Nucleus accumbens (tissue), 56 donors: ENCODE measurements around the gene ZNF385B.

Experiments used
- DNase-seq, 56 donors: peaks; one replicate each; lab custom pipeline; 2025; lab: John Stamatoyannopoulos, UW

Gene ZNF385B

DNA sequence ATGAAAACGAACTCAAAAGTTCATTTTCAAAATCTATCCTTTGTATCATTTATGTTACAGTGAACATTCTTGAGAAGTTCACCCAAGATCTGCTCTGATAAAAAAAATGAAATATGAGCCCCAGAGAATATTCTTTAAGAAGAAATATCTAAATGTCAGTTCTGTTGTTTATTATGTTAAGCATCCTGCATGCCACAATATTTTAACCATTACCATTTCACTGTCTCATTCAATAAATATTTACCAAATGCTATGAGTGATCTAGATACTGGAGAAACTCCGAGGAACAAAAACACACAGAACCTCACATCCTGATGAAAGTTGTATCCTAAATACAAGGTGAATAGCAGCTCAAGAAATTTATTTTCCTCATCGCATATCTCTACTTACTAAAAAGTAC, 170.2 kb downstream of the ZNF385B start:
- no peak for DNase-seq

DNA sequence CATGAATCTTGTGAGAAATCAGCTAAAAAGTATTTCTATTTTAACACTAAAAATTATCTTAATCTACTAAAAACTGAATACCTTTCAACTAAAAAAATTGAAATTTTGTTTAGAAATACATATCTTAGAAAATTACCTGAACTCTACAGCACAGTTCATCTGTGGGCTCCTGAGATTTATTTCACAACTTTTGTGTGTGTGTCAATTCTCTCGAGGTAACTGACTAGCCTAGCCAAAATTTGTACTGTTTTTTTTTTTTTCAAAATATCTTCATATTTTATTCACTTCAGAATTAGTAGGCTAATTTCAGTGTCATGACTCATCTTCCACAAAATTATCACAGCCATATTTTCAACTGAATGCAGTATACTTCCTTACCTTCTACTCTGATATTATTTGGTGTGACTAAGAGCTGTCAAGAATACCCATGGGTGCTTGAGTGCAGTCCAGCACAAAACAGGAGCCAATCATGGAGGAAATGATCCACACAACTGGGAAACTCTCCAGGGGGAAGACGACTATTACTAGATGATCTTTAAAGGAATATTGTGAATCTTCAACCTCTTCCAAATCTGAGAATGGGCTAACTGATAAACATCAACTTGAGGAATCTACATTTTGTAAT, 174.6 kb downstream of the ZNF385B start:
- DNase-seq: peak in 1 of 56 donors; percentile 10

DNA sequence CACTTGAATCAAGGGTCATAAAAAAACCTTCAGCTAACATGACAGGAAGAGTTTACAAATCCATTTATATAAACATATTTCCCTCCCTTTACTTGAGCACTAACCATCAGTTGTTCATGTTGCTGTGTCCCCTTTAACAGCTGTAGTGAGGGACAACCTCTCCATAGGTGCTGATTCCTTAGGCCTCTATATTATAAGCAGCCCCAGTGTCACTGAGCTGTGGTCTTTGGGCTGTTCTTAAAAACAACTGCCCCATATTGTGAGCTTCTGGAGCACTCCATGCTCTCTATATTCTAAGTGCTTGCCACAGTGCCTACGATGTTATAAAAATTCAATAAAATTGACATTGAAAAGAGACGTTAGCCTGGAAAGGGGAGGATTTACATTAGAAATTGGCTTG, 175.3 kb downstream of the ZNF385B start:
- no peak for DNase-seq

DNA sequence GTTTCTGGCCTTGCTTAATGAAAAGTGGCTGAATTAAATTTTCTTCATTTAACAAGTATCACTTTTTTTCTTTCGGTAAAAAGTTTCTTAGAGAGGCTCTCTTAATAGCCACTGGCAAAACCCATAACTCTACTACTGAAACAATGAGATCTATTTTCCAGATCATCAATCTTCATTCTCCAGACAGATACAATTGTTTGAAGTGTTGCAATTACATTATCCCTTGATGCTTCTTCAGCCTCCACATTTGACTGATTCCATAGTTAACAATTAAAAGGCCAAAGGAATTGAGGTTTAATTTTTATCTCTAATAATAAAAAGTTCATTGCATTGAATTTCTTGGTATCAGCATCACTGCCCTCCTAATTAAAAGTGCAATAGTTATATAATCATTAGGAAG, 176.3 kb downstream of the ZNF385B start:
- DNase-seq: no peak

GRCh38 chr2:179682756-179683155, 178.7 kb downstream of the ZNF385B start:
- DNase-seq: no peak

- no peak for DNase-seq
Observed at GRCh38 chr2:179677746-179678505, 183.5 kb downstream of the ZNF385B start.

DNA sequence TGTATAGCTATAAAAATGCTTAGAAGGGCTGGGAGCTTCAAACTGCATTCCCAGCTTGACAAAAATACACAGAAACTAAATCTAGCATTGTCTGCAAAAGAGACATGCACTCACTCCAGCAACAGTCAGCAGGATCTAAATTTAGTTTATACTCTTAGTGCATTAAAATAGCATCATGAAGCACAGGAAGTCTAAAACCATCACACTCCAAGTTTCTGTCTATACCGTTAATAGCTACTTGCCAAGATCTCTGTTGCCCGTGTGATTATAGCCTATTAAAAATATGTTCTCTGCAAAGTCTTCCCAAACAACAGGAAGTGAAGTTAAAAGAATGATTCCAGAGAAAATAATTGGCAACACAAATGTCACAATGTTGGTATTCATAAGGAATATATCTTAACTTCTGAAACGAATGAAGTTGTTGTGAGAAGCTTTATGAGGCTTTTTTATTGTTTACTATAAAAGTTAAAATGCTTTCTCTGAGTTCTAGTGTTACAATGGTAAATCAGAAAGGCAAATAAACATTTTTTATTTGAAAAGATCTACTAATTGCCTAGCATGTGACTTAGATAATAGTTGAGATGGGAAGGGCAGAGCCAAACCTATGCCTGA, 184.2 kb downstream of the ZNF385B start:
- peak in 1 of 56 donors; percentile 15 for DNase-seq

DNA sequence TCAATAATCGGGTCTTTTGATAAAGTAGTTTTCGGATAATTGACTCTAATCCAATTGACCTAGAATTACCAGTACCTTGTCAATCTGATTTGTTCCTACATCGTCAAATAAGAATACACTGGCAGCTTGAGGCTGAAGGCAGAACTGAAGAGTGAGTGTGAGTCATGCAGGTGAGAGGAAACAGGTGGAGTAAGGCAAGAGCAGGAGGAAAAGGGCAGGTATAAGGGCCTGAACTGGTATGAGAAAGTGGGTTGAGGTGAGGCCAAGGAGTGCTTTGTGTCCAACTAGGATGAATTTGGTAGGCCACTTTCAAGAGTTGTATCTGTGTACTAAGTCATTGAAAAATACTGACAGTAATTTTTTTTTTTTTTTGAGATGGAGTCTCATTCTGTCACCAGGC, 186.0 kb downstream of the ZNF385B start:
- no peak for DNase-seq

- DNase-seq: no peak
Observed at GRCh38 chr2:179671043-179671981, 190.1 kb downstream of the ZNF385B start.

DNA sequence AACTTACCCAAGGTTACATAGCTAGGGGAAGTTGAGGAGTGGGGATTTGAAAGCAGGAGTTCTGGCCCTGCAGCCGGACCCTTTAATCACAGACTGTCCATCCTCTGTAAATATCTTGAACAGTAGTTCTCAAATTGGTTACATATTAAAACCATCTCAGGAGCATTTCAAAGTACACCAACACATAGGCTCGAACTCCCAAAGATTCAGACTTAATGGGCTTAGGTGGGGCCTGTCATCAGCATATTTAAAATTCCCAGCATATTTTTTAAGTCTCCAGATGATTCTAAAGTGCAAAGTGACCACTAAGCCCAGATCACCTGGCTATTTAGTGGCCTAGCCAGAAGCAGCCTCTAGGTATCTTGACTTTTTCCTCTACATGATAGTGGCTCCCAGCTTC, 192.2 kb downstream of the ZNF385B start:
- no peak for DNase-seq

DNA sequence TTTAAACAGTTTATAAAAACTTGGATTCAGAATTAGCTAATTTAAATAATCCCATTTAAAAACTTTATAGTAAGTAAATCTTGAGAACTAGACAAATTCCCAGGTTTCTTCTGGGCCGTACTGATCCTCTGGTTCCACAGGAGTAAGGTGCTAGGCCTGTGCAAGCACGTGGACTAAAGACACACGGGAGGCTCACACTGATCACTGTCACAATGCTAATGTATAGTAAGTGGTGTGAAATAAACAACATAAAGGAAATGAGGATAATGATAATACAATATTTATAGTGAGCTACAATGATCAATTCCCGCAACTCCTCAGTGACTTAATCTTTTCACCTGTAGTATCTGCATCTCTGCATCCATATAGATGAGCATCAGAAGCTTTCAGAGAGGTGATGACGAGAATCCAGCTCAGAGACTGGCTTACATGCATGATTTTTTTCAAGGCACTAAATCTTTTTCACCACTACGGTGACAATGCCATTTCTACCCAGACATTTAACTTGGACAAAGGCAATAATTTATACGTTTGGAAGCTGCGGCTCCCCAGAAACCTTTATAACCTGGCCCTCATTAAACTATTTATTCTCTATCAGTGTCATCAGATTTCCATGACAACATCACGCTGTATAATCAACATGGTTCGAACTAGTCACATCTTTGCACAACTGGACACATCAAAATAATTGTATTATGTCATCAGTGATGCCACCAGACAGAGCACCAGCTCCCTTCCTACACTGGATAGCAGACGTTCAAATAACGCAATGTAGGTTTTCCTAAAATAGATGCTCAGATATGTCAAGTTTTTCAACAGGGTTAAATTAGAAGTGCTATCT, 196.2 kb downstream of the ZNF385B start:
- DNase-seq: no peak

GRCh38 chr2:179661986-179662385, 199.4 kb downstream of the ZNF385B start:
- no peak for DNase-seq

DNA sequence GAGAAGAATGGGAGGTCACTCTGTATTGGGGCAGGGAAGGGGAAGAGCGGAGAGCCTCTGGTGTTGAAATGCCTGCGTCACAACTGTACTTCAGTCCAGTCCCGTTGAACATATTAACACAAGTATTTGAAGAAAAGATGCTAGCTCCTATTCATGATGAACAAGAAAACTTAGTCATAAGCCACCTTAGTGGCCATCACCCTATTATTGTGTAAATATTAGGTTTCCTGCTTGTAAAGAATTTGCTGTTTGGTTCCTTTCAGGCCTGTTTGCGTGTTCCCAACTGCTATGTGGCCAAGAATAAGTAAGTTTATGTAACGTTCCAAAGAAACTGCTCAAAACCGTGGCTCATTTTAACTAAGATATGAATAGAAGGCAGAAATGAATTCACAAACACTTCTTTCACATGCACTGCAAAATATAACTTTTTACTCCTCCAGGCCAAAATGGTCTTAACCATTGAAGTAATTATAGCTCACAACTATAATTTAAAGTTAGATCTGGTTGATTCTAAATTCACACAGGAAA, 204.3 kb downstream of the ZNF385B start:
- no peak for DNase-seq

DNA sequence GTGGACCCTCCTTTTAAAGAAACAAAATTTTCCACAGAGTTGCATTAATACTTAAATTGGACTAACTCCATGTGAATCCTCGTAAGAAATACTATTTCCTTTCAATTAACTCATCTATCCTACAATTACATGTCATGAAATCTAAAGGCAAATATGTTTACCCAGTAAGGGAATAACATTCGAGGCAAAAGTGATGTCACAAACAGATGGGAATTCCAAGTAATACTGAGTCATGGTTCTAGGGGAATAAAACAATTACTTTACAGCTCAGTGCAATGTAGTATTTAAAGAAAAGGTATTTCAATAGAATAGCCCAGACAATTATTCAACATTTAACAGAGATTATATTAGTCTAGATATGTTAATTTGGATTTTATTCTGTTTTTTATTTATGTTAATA, 205.8 kb downstream of the ZNF385B start:
- no peak for DNase-seq

GRCh38 chr2:179654806-179655205, 206.6 kb downstream of the ZNF385B start:
- DNase-seq: no peak

DNA sequence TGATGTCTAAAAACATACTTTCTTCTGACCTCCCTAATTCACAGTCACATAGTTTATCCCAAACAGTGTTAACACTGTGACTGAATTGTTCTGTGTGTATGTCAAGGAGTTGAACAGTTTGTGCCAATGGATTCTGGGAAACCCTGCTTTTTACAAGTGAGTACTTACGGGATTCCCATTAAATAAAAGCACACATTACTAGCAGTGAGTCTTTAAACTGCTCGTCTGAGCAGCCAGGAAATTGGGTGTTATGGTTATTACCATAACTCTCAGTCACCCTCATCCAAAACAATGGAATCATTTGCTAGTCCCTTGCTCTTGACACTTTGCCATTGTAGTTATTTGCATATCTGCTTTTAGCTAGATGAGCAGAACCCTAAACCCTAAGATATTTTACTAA, 209.1 kb downstream of the ZNF385B start:
- no peak for DNase-seq

- DNase-seq: no peak
Observed at GRCh38 chr2:179650420-179650819, 211.0 kb downstream of the ZNF385B start.

DNA sequence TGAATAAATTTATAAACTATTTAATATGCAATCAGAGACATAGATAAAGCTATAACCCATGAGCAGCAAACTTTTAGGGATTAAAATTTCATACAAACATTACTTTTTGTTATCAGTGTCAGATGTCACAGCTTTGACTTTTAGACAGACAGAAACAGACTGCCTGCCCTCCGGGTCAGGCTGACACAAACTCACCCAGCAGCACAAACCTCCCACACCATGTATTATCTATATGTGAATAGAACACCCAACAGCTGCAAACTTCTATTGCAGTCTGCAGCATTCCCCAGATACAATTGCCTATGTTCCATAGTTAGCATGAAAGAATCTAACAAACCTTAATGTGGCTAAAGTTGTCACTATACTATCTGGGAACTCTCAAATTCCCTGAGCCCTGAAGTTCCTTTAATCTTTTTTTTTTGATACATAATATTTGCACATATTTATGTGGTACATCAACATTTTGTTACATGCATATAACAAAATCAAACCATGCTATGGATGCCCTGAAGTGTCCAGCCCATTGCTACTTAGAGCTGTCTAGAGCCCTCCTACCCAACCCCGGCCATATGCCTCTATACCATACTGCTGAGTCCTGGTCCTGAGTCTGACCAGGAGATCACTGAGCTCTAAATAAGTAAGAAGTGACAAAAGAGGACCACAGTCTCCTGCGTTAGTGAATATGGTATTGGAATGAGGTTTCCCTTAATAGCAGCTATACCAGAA, 214.4 kb downstream of the ZNF385B start:
- no peak for DNase-seq
